Neural cell (in vitro differentiated cells): Measurements from ENCODE around the gene GUCA2A. TPM values are rescaled to one million over a fixed set of nuclear protein-coding genes. Genes with fewer than 3 reads are reported as not detected.

Source experiments
- H2AFZ ChIP-seq: fragments of 200-600, 300-800 bp; sonication (generic), shearing (Covaris generic); 2 replicates; pipeline ENCODE4 v1.6.0; 2014; ENCODE audit warnings: low read depth, mild to moderate bottlenecking, antibody characterized with exemption, low read length, moderate library complexity
- H3F3A ChIP-seq: fragments of 200-600 bp; shearing (Covaris generic); 2 replicates; pipeline ENCODE4 v1.6.1; 2016; ENCODE audit warnings: mild to moderate bottlenecking, moderate library complexity, mixed read lengths, antibody characterized with exemption, low read length; ENCODE audit not compliant: insufficient read depth, poor library complexity, severe bottlenecking
- H3K27ac ChIP-seq: fragments of 200-600, 300-800 bp; sonication (generic), shearing (Covaris generic); 2 replicates; pipeline ENCODE4 v1.5.1; 2014; ENCODE audit warnings: mild to moderate bottlenecking, low read length, moderate library complexity
- H3K27me3 ChIP-seq: fragments of 300-800, 200-600 bp; sonication (generic), shearing (Covaris generic); 2 replicates; pipeline ENCODE4 v1.6.0; 2014; ENCODE audit warnings: mild to moderate bottlenecking, low read depth, low read length, moderate library complexity; ENCODE audit not compliant: insufficient read depth
- H3K36me3 ChIP-seq: fragments of 300-800, 200-600 bp; sonication (generic), shearing (Covaris generic); 2 replicates; pipeline ENCODE4 v1.5.1; 2014; ENCODE audit warnings: mild to moderate bottlenecking, antibody characterized with exemption, low read length, moderate library complexity; ENCODE audit not compliant: insufficient read depth
- H3K4me2 ChIP-seq: fragments of 300-800, 200-600 bp; sonication (generic), shearing (Covaris generic); 2 replicates; pipeline ENCODE4 v1.6.0; 2014; ENCODE audit warnings: mild to moderate bottlenecking, low read length
- H3K4me3 ChIP-seq: fragments of 300-800, 200-600 bp; sonication (generic), shearing (Covaris generic); 2 replicates; pipeline ENCODE4 v1.5.1; 2014; ENCODE audit warnings: mild to moderate bottlenecking, low read length, moderate library complexity
- H3K79me2 ChIP-seq: fragments of 200-600 bp; shearing (Covaris generic); replicated peaks from 2 replicates; pipeline ENCODE4 v1.6.0; 2014; ENCODE audit warnings: mild to moderate bottlenecking, low read length, moderate library complexity; ENCODE audit not compliant: insufficient read depth
- H3K9ac ChIP-seq: fragments of 300-800, 200-600 bp; sonication (generic), shearing (Covaris generic); 2 replicates; pipeline ENCODE4 v1.6.1; 2016; ENCODE audit warnings: mild to moderate bottlenecking, low read length, mixed read lengths
- H3K9me2 ChIP-seq: fragments of 200-600 bp; shearing (Covaris generic); 2 replicates; pipeline ENCODE4 v1.6.1; 2016; ENCODE audit warnings: mild to moderate bottlenecking, low read length, mixed read lengths; ENCODE audit not compliant: insufficient read depth
- H3K9me3 ChIP-seq: fragments of 200-600, 300-800 bp; sonication (generic), shearing (Covaris generic); 2 replicates; pipeline ENCODE4 v1.6.1; 2016; ENCODE audit warnings: mild to moderate bottlenecking, mixed run types, low read length, moderate library complexity, mixed read lengths
- H4K20me1 ChIP-seq: fragments of 200-600 bp; shearing (Covaris generic); 2 replicates; pipeline ENCODE4 v1.6.1; 2016; ENCODE audit warnings: mild to moderate bottlenecking, mixed run types; ENCODE audit not compliant: insufficient read depth
- CTCF ChIP-seq: fragments of 450-650 bp; IDR thresholded peaks from 2 replicates; pipeline ENCODE4 v1.5.1; 2014; ENCODE audit warnings: antibody characterized with exemption, mild to moderate bottlenecking, moderate library complexity; ENCODE audit not compliant: poor library complexity, severe bottlenecking
- EP300 ChIP-seq: fragments of 450-650 bp; conservative IDR thresholded peaks from 2 replicates; pipeline ENCODE4 v1.6.1; 2014; ENCODE audit warnings: antibody characterized with exemption, mild to moderate bottlenecking, moderate library complexity; ENCODE audit not compliant: poor library complexity, severe bottlenecking
- EZH2 ChIP-seq: fragments of 200-600, 300-800 bp; shearing (Covaris generic), sonication (generic); IDR thresholded peaks from 2 replicates; pipeline ENCODE4 v1.6.1; 2014; ENCODE audit warnings: antibody characterized with exemption, low read length, borderline replicate concordance, mild to moderate bottlenecking; ENCODE audit not compliant: insufficient read depth, poor library complexity, severe bottlenecking
- MXI1 ChIP-seq: fragments of 450-650 bp; conservative IDR thresholded peaks from 2 replicates; pipeline ENCODE4 v1.6.1; 2014; ENCODE audit warnings: antibody characterized with exemption, mild to moderate bottlenecking; ENCODE audit not compliant: poor library complexity, severe bottlenecking
- POLR2AphosphoS5 ChIP-seq: IDR thresholded peaks from 2 replicates; pipeline ENCODE4 v1.6.1; 2012
- RAD21 ChIP-seq: fragments of 450-650 bp; conservative IDR thresholded peaks from 2 replicates; pipeline ENCODE4 v1.6.1; 2014; ENCODE audit warnings: antibody characterized with exemption, mild to moderate bottlenecking, moderate library complexity
- SMC3 ChIP-seq: fragments of 450-650 bp; conservative IDR thresholded peaks from 2 replicates; pipeline ENCODE4 v1.6.1; 2014; ENCODE audit warnings: antibody characterized with exemption, mild to moderate bottlenecking, moderate library complexity; ENCODE audit not compliant: poor library complexity
- TAF1 ChIP-seq: IDR thresholded peaks from 2 replicates; pipeline ENCODE4 v1.6.1; 2012; ENCODE audit warnings: low read depth
- polyA plus RNA-seq: library from polyadenylated mRNA; depleted of rRNA; stranded (reverse); fragments of >200 nt; gene quantifications from 2 replicates; pipeline ENCODE4 v1.2.3, GENCODE V29; 2014
- TF ChIP-seq, protein P1 (sequence below): IDR thresholded peaks from 2 replicates; pipeline ENCODE4 v1.6.1; 2012; ENCODE audit warnings: borderline replicate concordance

GUCA2A gene
- polyA plus RNA-seq, 1 donor from 2014 or later: not detected

DNA sequence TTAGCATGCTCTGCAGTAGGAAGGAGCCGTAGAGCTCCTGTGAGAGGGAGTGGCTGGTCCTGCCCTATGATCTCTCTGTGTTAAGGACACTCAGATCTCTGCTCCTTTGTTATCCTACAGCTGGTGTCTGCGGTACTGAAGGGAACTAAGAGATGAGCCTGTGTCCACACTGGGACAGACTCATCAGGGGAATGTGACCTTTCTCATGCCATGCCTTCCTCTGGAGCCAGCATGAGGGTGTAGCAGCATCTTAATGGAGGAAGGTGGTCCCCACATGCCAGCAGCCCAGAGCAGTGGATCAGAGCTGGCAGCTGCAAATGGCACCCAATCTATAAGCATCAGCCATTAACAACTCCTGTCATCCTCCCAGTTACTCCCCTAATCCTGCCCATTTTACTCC lies 36.0 kb downstream of the GUCA2A start:
- H4K20me1 ChIP-seq: no peaks in the 10 kb centered on the region
- H3K4me2 ChIP-seq: no peak overlapping the region
- no peak overlapping the region for H3K9ac ChIP-seq
- no peaks in the 10 kb centered on the region for H3K79me2 ChIP-seq
- H3K27ac ChIP-seq: no peak overlapping the region
- H3K27me3 ChIP-seq: no peaks in the 10 kb centered on the region
- H3K9me3 ChIP-seq: no peaks in the 10 kb centered on the region
- no peaks in the 10 kb centered on the region for H3K9me2 ChIP-seq
- H3K4me3 ChIP-seq: no peak overlapping the region
- no peaks in the 10 kb centered on the region for H3K36me3 ChIP-seq
- H3F3A ChIP-seq: no peaks in the 10 kb centered on the region
- no peak overlapping the region for H2AFZ ChIP-seq
- TF ChIP-seq EZH2 (no peak), EP300 (no peak), MXI1 (no peak), POLR2AphosphoS5 (no peak), CTCF (no peak), RAD21 (no peak), TAF1 (no peak), SMC3 (no peak)
- TF ChIP-seq, protein P1, sequence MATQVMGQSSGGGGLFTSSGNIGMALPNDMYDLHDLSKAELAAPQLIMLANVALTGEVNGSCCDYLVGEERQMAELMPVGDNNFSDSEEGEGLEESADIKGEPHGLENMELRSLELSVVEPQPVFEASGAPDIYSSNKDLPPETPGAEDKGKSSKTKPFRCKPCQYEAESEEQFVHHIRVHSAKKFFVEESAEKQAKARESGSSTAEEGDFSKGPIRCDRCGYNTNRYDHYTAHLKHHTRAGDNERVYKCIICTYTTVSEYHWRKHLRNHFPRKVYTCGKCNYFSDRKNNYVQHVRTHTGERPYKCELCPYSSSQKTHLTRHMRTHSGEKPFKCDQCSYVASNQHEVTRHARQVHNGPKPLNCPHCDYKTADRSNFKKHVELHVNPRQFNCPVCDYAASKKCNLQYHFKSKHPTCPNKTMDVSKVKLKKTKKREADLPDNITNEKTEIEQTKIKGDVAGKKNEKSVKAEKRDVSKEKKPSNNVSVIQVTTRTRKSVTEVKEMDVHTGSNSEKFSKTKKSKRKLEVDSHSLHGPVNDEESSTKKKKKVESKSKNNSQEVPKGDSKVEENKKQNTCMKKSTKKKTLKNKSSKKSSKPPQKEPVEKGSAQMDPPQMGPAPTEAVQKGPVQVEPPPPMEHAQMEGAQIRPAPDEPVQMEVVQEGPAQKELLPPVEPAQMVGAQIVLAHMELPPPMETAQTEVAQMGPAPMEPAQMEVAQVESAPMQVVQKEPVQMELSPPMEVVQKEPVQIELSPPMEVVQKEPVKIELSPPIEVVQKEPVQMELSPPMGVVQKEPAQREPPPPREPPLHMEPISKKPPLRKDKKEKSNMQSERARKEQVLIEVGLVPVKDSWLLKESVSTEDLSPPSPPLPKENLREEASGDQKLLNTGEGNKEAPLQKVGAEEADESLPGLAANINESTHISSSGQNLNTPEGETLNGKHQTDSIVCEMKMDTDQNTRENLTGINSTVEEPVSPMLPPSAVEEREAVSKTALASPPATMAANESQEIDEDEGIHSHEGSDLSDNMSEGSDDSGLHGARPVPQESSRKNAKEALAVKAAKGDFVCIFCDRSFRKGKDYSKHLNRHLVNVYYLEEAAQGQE: no peak

DNA sequence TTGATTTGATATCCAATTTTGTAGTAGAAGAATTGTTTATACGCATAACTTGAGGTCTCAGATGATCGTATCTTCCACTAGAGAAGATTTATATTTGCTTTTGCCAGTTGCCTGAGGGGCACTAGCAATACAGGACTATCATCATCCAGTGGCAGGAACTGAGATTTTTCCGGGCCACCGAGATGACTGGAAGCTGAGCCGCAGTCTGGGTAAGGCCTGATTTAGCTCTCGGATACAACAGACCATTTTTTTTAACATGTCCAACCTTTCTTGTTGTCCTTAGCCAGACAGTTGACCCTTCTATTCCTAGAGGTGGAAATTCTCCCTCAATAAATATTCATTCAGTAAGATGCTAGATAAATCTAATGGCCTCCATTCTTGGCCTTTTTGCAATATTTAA lies 36.8 kb downstream of the GUCA2A start:
- H3K4me3 ChIP-seq: no peak overlapping the region
- no peak overlapping the region for H2AFZ ChIP-seq
- H3K27ac ChIP-seq: no peak overlapping the region
- no peak overlapping the region for H3K4me2 ChIP-seq
- H3K9ac ChIP-seq: no peak overlapping the region
- H3K79me2 ChIP-seq: no peaks in the 10 kb centered on the region
- no peaks in the 10 kb centered on the region for H3K27me3 ChIP-seq
- H3K9me3 ChIP-seq: no peaks in the 10 kb centered on the region
- no peaks in the 10 kb centered on the region for H3K36me3 ChIP-seq
- no peaks in the 10 kb centered on the region for H4K20me1 ChIP-seq
- no peaks in the 10 kb centered on the region for H3K9me2 ChIP-seq
- TF ChIP-seq RAD21: no peak
- TF ChIP-seq EZH2: no peak
- no peak for TF ChIP-seq CTCF
- TF ChIP-seq SMC3: no peak
- no peak for TF ChIP-seq TAF1
- no peak for TF ChIP-seq MXI1
- no peak for TF ChIP-seq EP300
- TF ChIP-seq, protein P1: no peak
- no peak for TF ChIP-seq POLR2AphosphoS5
- H3F3A ChIP-seq: no peaks in the 10 kb centered on the region
